HG03469 (cell line): Measurements from ENCODE around the gene MPL.

Experiments
- ATAC-seq: cut with Tn5 transposase; IDR thresholded peaks from one replicate; pipeline ENCODE4 v1.9.1; 2021; ENCODE audit warnings: mild to moderate bottlenecking, moderate library complexity, moderate number of reproducible peaks; ENCODE audit not compliant: unreplicated experiment

The MPL gene

DNA sequence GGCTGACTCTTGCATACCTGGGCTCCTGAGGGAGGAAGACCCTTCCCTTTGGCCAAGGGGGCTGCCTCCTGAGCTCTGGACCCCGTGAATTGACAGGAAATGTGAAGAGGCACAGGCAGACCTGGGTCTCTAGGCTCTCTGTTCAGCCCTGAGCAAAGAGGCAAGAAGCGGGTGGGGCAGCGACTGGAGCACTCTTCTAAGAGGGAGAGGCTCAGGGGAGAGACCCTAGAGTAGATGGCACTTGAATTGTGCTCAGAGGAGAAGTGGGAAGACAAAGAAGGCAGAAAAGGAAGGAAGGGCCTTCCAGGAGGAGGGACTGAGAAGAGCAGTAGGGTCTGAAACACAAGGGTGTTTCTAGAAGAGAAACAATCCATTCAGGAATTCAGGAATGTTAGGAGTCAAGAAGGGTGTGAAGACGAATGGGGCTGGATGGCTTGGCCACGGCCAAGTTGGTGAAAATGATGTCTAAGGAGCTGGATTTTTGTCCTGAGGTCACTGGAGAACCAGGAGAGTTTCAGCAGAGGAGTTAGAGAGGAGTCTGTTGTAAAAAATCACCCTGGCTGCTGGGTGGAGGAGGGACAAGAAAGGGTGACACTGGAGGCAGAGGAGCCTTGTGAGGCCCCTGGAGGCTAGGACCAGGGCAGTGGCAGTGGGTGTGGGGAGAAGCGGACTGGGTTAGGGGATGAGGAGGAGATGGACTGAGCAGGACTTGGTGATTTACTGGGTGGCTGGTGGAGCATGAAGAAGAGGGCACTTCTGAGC, 31.5 kb upstream of the MPL start:
- no peak for ATAC-seq

DNA sequence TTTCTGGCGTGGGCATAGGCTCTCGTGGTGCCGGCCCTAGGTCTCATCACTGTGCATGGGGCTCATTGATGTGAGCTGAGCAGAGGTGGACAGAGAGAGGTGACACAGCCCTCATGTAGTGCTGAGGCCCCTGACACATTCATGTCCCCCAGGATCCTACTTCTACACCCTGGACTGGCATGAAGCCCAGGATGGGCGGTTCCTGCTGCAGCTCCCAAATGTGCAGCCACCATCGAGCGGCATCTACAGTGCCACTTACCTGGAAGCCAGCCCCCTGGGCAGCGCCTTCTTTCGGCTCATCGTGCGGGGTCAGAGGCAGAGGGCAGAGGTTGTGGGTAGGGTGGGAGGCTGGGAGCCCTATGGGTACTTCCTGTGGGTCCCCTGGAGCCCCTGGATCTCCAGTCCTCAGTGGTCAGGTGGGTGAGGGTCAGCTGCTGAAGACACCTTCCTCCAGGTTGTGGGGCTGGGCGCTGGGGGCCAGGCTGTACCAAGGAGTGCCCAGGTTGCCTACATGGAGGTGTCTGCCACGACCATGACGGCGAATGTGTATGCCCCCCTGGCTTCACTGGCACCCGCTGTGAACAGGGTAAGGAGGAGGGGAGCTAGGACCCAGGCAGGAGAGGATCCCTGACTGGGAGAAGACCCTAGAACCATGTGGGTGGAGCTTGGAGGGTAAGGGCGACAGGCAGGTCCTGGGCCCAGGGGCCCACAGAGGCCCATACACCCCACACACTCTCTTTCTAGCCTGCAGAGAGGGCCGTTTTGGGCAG, 30.7 kb upstream of the MPL start:
- ATAC-seq: no peak

DNA sequence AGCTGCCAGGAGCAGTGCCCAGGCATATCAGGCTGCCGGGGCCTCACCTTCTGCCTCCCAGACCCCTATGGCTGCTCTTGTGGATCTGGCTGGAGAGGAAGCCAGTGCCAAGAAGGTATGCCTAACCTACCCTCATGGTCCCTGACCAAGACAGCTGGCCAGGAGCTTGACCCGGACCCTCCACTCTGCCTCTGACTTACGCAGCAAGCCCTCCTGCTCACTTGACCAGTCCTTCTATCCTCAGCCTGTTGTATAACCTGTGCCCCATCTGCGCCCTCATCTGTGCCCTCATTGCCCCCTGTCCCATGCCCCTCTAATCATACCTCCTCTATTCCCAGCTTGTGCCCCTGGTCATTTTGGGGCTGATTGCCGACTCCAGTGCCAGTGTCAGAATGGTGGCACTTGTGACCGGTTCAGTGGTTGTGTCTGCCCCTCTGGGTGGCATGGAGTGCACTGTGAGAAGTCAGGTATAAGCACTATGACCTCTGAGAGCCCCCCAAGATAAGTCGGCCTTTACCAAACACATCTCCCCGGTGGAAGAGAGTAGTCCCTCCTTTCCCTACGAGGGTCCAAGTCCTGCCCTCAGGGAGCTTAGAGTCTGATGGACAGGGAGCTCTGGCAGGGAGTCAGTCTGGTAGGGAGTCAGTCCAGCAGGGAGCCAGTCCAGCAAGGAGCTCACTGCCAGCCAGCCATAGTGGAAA, 30.0 kb upstream of the MPL start:
- no peak for ATAC-seq

DNA sequence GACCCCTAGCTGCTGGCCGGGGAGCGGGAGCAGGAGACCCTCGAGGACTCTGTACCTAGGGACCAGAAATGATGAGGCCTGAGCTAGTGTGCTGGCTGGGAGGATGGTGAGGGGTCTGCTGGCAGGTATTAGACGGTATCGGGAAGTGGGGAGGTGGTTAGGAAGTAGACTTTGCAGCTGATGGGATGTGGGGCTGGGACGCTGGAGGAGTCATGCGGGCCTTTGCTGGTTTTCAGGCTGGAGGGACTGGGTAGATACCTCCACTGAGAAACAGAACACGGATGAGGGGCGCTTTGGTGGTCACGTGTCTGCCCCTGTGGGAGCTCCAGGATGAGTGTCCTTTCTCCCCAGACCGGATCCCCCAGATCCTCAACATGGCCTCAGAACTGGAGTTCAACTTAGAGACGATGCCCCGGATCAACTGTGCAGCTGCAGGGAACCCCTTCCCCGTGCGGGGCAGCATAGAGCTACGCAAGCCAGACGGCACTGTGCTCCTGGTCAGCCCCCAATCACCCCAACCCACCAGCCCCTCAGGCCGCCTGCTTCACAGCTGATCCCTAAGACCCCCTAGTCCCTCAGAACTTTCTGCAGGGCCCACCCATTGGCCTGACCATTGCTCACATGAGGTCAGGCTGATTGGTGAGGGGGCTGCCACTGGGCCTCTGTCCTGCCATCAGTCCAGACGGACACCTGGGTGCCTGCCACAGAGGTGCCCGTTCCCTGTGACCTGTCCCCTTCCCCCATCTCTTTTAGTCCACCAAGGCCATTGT, 28.8 kb upstream of the MPL start:
- no peak for ATAC-seq

- no peak for ATAC-seq
Measured at GRCh38 chr1:43309405-43310025, 28.1 kb upstream of the MPL start.

- no peak for ATAC-seq
Measured at GRCh38 chr1:43311521-43311920, 26.1 kb upstream of the MPL start.

DNA sequence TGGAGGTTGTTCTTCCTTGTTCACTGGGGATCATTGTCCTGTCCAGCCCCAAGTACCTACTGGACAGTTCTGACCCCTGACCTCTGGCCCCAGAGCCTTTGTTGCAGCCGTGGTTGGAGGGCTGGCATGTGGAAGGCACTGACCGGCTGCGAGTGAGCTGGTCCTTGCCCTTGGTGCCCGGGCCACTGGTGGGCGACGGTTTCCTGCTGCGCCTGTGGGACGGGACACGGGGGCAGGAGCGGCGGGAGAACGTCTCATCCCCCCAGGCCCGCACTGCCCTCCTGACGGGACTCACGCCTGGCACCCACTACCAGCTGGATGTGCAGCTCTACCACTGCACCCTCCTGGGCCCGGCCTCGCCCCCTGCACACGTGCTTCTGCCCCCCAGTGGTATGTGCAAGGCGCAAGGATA, 25.4 kb upstream of the MPL start:
- ATAC-seq: no peak

GRCh38 chr1:43312663-43313515, 24.7 kb upstream of the MPL start:
- ATAC-seq: no peak

- ATAC-seq: no peak
Measured at GRCh38 chr1:43313771-43314170, 23.8 kb upstream of the MPL start.

- no peak for ATAC-seq
Measured at GRCh38 chr1:43314233-43314632, 23.4 kb upstream of the MPL start.

DNA sequence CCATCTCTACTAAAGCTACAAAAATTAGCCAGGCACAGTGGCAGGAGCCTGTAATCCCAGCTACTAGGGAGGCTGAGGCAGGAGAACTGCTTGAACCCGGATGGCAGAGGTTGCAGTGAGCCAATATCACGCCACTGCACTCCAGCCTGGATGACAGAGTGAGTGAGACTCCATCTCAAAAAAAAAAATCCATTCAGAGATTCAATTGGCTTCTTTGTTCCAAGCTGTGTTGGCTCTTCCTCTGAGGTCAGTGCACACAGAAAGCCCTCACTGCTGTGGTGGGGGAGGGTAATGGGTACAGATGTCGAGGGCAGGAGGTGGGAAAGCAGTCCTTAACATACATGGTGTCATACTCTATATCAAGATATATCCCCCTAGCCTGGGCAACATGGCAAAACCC, 22.1 kb upstream of the MPL start:
- ATAC-seq: no peak

DNA sequence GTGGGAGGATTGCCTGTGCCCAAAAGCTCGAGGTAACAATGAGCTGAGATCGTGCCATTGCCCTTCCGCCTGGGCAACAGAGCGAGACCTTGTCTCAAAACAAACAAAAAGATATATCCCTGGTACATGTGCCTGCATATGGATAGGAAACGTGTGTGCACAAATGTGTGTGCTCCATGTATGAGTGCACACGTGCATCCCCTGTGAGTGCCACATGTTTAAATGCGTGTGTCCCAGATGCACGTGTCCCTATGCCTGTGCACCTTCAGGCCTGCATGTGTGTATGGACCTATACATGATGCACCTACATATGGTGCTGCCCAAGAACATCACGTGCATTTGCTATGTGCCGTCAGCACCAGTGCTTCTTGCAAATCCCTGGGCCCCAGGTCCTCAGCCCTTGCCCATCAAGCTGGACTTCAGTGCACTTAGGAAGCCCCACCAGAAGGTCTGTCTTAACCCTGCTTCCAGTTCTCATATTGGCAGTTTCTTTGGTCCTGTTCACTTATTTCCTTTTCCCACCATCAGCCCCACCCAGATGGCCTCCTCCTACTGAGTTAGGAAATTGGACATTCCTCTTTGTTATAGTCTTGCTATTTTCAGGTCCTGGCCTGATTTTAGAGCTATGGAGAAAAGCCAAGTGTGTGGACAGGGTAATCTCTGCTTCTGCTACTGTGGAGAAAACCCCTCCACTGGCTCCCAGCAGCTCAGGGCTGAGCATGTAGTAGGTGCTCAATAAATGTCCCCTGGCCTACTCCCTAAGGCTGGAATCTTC, 21.5 kb upstream of the MPL start:
- ATAC-seq: no peak

GRCh38 chr1:43316738-43317520, 20.7 kb upstream of the MPL start:
- no peak for ATAC-seq

GRCh38 chr1:43317817-43318471, 19.7 kb upstream of the MPL start:
- ATAC-seq: no peak

- no peak for ATAC-seq
Measured at GRCh38 chr1:43318831-43319230, 18.8 kb upstream of the MPL start.

DNA sequence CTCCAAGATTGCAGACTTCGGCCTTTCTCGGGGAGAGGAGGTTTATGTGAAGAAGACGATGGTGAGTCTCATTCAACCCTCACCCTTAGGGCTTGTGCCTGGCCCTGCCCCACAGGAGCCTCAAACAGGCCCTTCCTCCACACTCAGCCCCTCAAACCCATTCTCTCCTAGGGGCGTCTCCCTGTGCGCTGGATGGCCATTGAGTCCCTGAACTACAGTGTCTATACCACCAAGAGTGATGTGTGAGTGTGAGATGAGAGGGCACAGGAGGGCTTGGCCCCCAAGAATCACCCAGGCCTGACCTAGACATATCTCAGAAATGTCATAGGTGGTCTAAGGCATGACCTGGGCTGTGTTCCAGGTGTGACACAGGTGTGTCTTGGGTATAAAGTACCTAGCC, 18.3 kb upstream of the MPL start:
- ATAC-seq: no peak

DNA sequence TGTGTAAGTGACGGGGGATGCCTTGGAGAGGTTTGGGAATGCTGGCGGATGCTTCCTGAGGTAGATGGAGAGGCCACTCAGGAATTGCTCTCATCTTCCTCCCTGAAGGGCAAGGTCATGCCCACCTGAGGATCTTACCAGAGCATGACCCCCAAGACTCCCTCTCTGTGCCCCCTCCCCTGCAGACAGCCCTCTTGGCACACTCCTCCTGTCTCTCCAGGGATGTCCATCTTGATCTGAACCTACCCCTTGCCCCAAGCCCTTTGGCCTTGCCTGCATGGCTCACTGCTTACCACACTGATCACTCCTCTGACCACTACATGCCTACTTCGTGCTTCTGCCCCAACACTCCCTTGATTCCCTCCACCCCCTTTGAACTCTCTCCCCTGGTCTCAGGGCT, 17.9 kb upstream of the MPL start:
- ATAC-seq: no peak
